ENCODE measurements around the gene MRE11. TPM values are rescaled to one million over a fixed set of nuclear protein-coding genes. Genes with fewer than 3 reads are reported as not detected.
"Not testable (repeated sequence)": the region's sequence is repeated elsewhere in the genome, so short reads cannot be mapped to it uniquely, and the experiment has no call there.

MRE11 gene
- total RNA-seq, 1 experiment from 2014 or later: 40.7 TPM

- H3K4me1 Mint-ChIP-seq: no peaks in the 10 kb centered on the region
- H3K18ac ChIP-seq (ENCODE audit: insufficient read length, low read depth, low read length): no peak overlapping the region
- DNase-seq: no peak
- no peak overlapping the region for H2BK15ac ChIP-seq (ENCODE audit: low read depth, low read length)
- H3K14ac ChIP-seq (ENCODE audit: insufficient read depth, low read length): no peak overlapping the region
- no peak overlapping the region for H4K91ac ChIP-seq (ENCODE audit: insufficient read length, low read depth, low read length)
- H3K9me3 ChIP-seq (ENCODE audit: control insufficient read depth, low read depth, low read length): no peaks in the 10 kb centered on the region
- no peak overlapping the region for H2BK12ac ChIP-seq (ENCODE audit: insufficient read length, low read depth, low read length)
- H3K9me3 Mint-ChIP-seq: peaks cover 4% of the 10 kb centered on the region in 2 experiments; a peak in 4 of 5 replicates
- H3K4ac ChIP-seq (ENCODE audit: low read depth, low read length): no peak overlapping the region
- no peak overlapping the region for H3K27ac Mint-ChIP-seq
- H3K27me3 Mint-ChIP-seq (ENCODE audit: low read depth): peaks cover 10% of the 10 kb centered on the region
- no peak overlapping the region for H2BK120ac ChIP-seq (ENCODE audit: low read depth, low read length, poor library complexity, severe bottlenecking)
- no peak overlapping the region for H2AFZ ChIP-seq (ENCODE audit: low read length)
- H3K36me3 Mint-ChIP-seq (ENCODE audit: insufficient read depth in 1 of 3, low read depth in 3 of 3): peaks cover 0 to under 1% (median under 1%) of the 10 kb centered on the region in 3 experiments; a peak in 2 of 7 replicates
- H3K4me2 ChIP-seq (ENCODE audit: insufficient read depth, insufficient read length, low read length): no peak overlapping the region
- no peak overlapping the region for H2BK5ac ChIP-seq (ENCODE audit: insufficient read length, low read length)
- H3K27me3 ChIP-seq (ENCODE audit: insufficient read depth, low read length): no peaks in the 10 kb centered on the region
- H3T11ph ChIP-seq (ENCODE audit: low read length): no peak overlapping the region
- TF ChIP-seq CTCF (conservative IDR thresholded peaks at IDR 0.05): no peak
- H4K5ac ChIP-seq (ENCODE audit: insufficient read length, low read depth, low read length): no peak overlapping the region
- no peak overlapping the region for H2BK20ac ChIP-seq (ENCODE audit: low read depth, low read length, poor library complexity, severe bottlenecking)
- H4K20me1 ChIP-seq (ENCODE audit: control insufficient read depth, insufficient read depth, insufficient read length): no peaks in the 10 kb centered on the region
- WGBS (ENCODE audit: extremely low coverage, insufficient read length, low lambda C conversion rate): no CpG with 5 or more reads among the region's 1 CpG
- no peak overlapping the region for H3K27ac ChIP-seq (ENCODE audit: insufficient read length, low read depth, low read length)
- no peak overlapping the region for H3K4me3 Mint-ChIP-seq
- no peaks in the 10 kb centered on the region for H3K23me2 ChIP-seq (ENCODE audit: insufficient read length, low read depth, low read length, poor library complexity, severe bottlenecking)
- H3K79me1 ChIP-seq (ENCODE audit: insufficient read depth, low read depth, low read length, poor library complexity, severe bottlenecking): no peaks in the 10 kb centered on the region
- H3K79me2 ChIP-seq (ENCODE audit: insufficient read depth, low read length): no peaks in the 10 kb centered on the region
- H3K56ac ChIP-seq (ENCODE audit: insufficient read length, low read depth, low read length): no peak overlapping the region
- no peaks in the 10 kb centered on the region for H3K4me1 ChIP-seq (ENCODE audit: insufficient read depth, low read length)
- H4K8ac ChIP-seq (replicated peaks; ENCODE audit: insufficient read length, low read depth, low read length): no peak overlapping the region
- H2AK5ac ChIP-seq (ENCODE audit: insufficient read length, low read length): no peak overlapping the region
- no peak overlapping the region for H3K9ac ChIP-seq (ENCODE audit: extremely low read depth, insufficient read length, low read length)
- no peak overlapping the region for H3K23ac ChIP-seq (ENCODE audit: insufficient read length, low read depth, low read length)
Measured at GRCh38 chr11:94376841-94377240, 116.8 kb downstream of the MRE11 start.

GRCh38 chr11:94370576-94370975, 123.1 kb downstream of the MRE11 start:
- H3K18ac ChIP-seq (ENCODE audit: insufficient read length, low read depth, low read length); H4K8ac ChIP-seq (replicated peaks; ENCODE audit: insufficient read length, low read depth, low read length); H3K4me2 ChIP-seq (ENCODE audit: insufficient read depth, insufficient read length, low read length); H3K27ac Mint-ChIP-seq; H3K27ac ChIP-seq (ENCODE audit: insufficient read length, low read depth, low read length); H3K9ac ChIP-seq (ENCODE audit: extremely low read depth, insufficient read length, low read length); H3K79me1 ChIP-seq (ENCODE audit: insufficient read depth, low read depth, low read length, poor library complexity, severe bottlenecking); H3K79me2 ChIP-seq (ENCODE audit: insufficient read depth, low read length); H3K56ac ChIP-seq (ENCODE audit: insufficient read length, low read depth, low read length); H4K5ac ChIP-seq (ENCODE audit: insufficient read length, low read depth, low read length); H3K4me3 Mint-ChIP-seq; H2BK120ac ChIP-seq (ENCODE audit: low read depth, low read length, poor library complexity, severe bottlenecking); H3K27me3 ChIP-seq (ENCODE audit: insufficient read depth, low read length); H3T11ph ChIP-seq (ENCODE audit: low read length); H4K91ac ChIP-seq (ENCODE audit: insufficient read length, low read depth, low read length); H4K20me1 ChIP-seq (ENCODE audit: control insufficient read depth, insufficient read depth, insufficient read length); H3K9me3 ChIP-seq (ENCODE audit: control insufficient read depth, low read depth, low read length); DNase-seq; H2BK15ac ChIP-seq (ENCODE audit: low read depth, low read length); H2AK5ac ChIP-seq (ENCODE audit: insufficient read length, low read length); H2BK20ac ChIP-seq (ENCODE audit: low read depth, low read length, poor library complexity, severe bottlenecking); H2AFZ ChIP-seq (ENCODE audit: low read length); H3K14ac ChIP-seq (ENCODE audit: insufficient read depth, low read length); H3K4me1 ChIP-seq (ENCODE audit: insufficient read depth, low read length); H2BK5ac ChIP-seq (ENCODE audit: insufficient read length, low read length); H3K4me1 Mint-ChIP-seq; H3K23me2 ChIP-seq (ENCODE audit: insufficient read length, low read depth, low read length, poor library complexity, severe bottlenecking); H3K4ac ChIP-seq (ENCODE audit: low read depth, low read length); H2BK12ac ChIP-seq (ENCODE audit: insufficient read length, low read depth, low read length); H3K23ac ChIP-seq (ENCODE audit: insufficient read length, low read depth, low read length): not testable (repeated sequence)
- peaks cover 6 to 19% (median 12%) of the 10 kb centered on the region in 3 experiments for H3K36me3 Mint-ChIP-seq (ENCODE audit: insufficient read depth in 1 of 3, low read depth in 3 of 3)
- WGBS (ENCODE audit: extremely low coverage, insufficient read length, low lambda C conversion rate): no CpG with 5 or more reads among the region's 6 CpGs
- peaks cover 12% of the 10 kb centered on the region for H3K27me3 Mint-ChIP-seq (ENCODE audit: low read depth)
- H3K9me3 Mint-ChIP-seq: peaks cover 30 to 31% of the 10 kb centered on the region in 2 experiments

All from H9 (cell line).